T-cell (primary cell): Measurements from ENCODE around the gene ARPC3. TPM values are rescaled to one million over a fixed set of nuclear protein-coding genes. Genes with fewer than 3 reads are reported as not detected.
"Not testable (repeated sequence)": the region's sequence is repeated elsewhere in the genome, so short reads cannot be mapped to it uniquely, and the experiment has no call there.

Source experiments
- ATAC-seq, 4 experiments: fragments of 200-7000 bp in 3 of 4; fragments of 150-1000 bp in 1 of 4; cut with Tn5 transposase; replicated peaks in 1 of 4; 1 replicate in 3 of 4; 2 replicates in 1 of 4; pipeline ENCODE4 v1.10.0; 2021; ENCODE audit warnings: moderate library complexity in 3 of 4, mild to moderate bottlenecking in 2 of 4, moderate number of reproducible peaks in 1 of 4
- CTCF ChIA-PET, 2 donors: fragments of 300-600 bp; sonication (Branson Sonifier 250); formaldehyde crosslinking; loops; one replicate each; lab custom pipeline; 2022; ENCODE audit warnings: antibody characterized with exemption in 2 of 2; lab: Charles Lee
- POLR2A ChIA-PET, 2 donors: fragments of 300-600 bp; sonication (Branson Sonifier 250); formaldehyde crosslinking; loops; one replicate each; lab custom pipeline; 2022; ENCODE audit warnings: antibody characterized with exemption in 2 of 2; lab: Charles Lee
- DNase-seq, 35 experiments: peaks; one replicate each; pipeline versions ENCODE4 v3.0.0 to v3.0.0-alpha.2; 2013 to 2023
- H3K27ac ChIP-seq: one replicate; pipeline ENCODE4 v1.5.1; 2013; ENCODE audit warnings: low read length
- H3K27me3 ChIP-seq, 2 experiments: replicated peaks in 1 of 2; 1 replicate in 1 of 2; 2 replicates in 1 of 2; pipeline versions ENCODE4 v1.6.1 to v1.7.0; 2013; ENCODE audit warnings: low read length in 1 of 2, mixed read lengths in 1 of 2; ENCODE audit not compliant: control insufficient read depth in 2 of 2, insufficient read depth in 2 of 2; ENCODE audit errors: extremely low read depth in 1 of 2
- H3K36me3 ChIP-seq, 2 donors: 1 replicate in 1 of 2; 2 replicates in 1 of 2; pipeline versions ENCODE4 v1.6.1 to v1.7.0; 2013; ENCODE audit warnings: low read length in 1 of 2; ENCODE audit not compliant: control insufficient read depth in 2 of 2, insufficient read depth in 1 of 2; ENCODE audit errors: extremely low read depth in 1 of 2
- H3K4me1 ChIP-seq, 2 experiments: 1 replicate in 1 of 2; 2 replicates in 1 of 2; pipeline versions ENCODE4 v1.6.1 to v1.7.0; 2013; ENCODE audit warnings: low read length in 2 of 2, mixed read lengths in 1 of 2; ENCODE audit not compliant: insufficient read depth in 2 of 2, control insufficient read depth in 1 of 2; ENCODE audit errors: extremely low read depth in 1 of 2
- H3K4me3 ChIP-seq, 2 donors: 1 replicate in 1 of 2; 2 replicates in 1 of 2; pipeline versions ENCODE4 v1.5.1 to v1.7.0; 2013; ENCODE audit warnings: mild to moderate bottlenecking in 2 of 2, low read length in 1 of 2, moderate library complexity in 1 of 2; ENCODE audit not compliant: control insufficient read depth in 1 of 2; ENCODE audit errors: extremely low read depth in 1 of 2
- H3K9me3 ChIP-seq: 2 replicates; pipeline ENCODE4 v1.7.0; 2013
- H3K27ac Mint-ChIP-seq, 2 donors: one replicate each; pipeline ENCODE4 v1.8.0; 2020 to 2021; ENCODE audit warnings: mild to moderate bottlenecking in 2 of 2, mixed read lengths in 2 of 2
- H3K27me3 Mint-ChIP-seq, 2 donors: one replicate each; pipeline ENCODE4 v1.8.0; 2021 to 2022; ENCODE audit warnings: mixed read lengths in 2 of 2
- H3K36me3 Mint-ChIP-seq: one replicate; pipeline ENCODE4 v1.8.0; 2021; ENCODE audit warnings: mixed read lengths
- H3K4me1 Mint-ChIP-seq, 3 donors: one replicate each; pipeline ENCODE4 v1.8.0; 2020 to 2022; ENCODE audit warnings: mixed read lengths in 3 of 3, mild to moderate bottlenecking in 1 of 3
- H3K4me3 Mint-ChIP-seq, 3 donors: one replicate each; pipeline ENCODE4 v1.8.0; 2020 to 2022; ENCODE audit warnings: mild to moderate bottlenecking in 3 of 3, mixed read lengths in 3 of 3, moderate library complexity in 3 of 3
- H3K9me3 Mint-ChIP-seq, 3 donors: one replicate each; pipeline ENCODE4 v1.8.0; 2020 to 2022; ENCODE audit warnings: mixed read lengths in 3 of 3
- WGBS: methylation state at CpG from one replicate; pipeline ENCODE4 v1.1.5; 2013; ENCODE audit warnings: missing lambda C conversion rate; ENCODE audit not compliant: insufficient coverage; 5-methylcytosine and 5-hydroxymethylcytosine counted together
- total RNA-seq, 35 experiments: library from RNA in 6 of 35; stranded (reverse) in 6 of 35; fragments of 120-200 nt in 1 of 35; gene quantifications; one replicate each; pipeline versions ENCODE4 v1.2.1 to v1.2.4 and lab custom pipeline; 2013 to 2026

ARPC3 gene
- total RNA-seq, 5 donors from 2014 or later (not counting 1 experiment from before 2014, with no cell fraction given), result 177 to 204 (median 191) TPM

GRCh38 chr12:110424237-110424636, 25.9 kb downstream of the ARPC3 start:
- WGBS, result 61% methylated on average over 3 of the region's 3 CpGs
- Mint-ChIP-seq H3K4me1 (no peaks in the 10 kb centered on the region), H3K27ac (no peak overlapping the region), H3K9me3 (no peaks in the 10 kb centered on the region), H3K4me3 (no peak overlapping the region), H3K36me3 (no peaks in the 10 kb centered on the region), H3K27me3 (no peaks in the 10 kb centered on the region)
- DNase-seq (no peak), ATAC-seq (no peak)
- H3K27me3 ChIP-seq, result peaks cover 0 to 13% of the 10 kb centered on the region in 2 experiments
- no peaks in the 10 kb centered on the region for H3K9me3 ChIP-seq
- no peak overlapping the region for H3K4me3 ChIP-seq
- ChIA-PET POLR2A (no interaction called here), CTCF (interaction anchor here in 1 of 2 donors (0.9 to 2.3 kb wide), 2 partner anchors 26 to 324 kb away, joined by 3 to 5 read pairs; partner anchors contain the start of gene ARPC3)
- H3K27ac ChIP-seq, result no peak overlapping the region
- no peaks in the 10 kb centered on the region for H3K36me3 ChIP-seq
- H3K4me1 ChIP-seq, result no peaks in the 10 kb centered on the region

- DNase-seq (no peak), ATAC-seq (no peak)
- no peak overlapping the region for H3K4me3 Mint-ChIP-seq
- CTCF ChIA-PET, result interaction anchor here in 1 of 2 donors (1.1 to 1.3 kb wide), 3 partner anchors 10 to 46 kb away, joined by 3 to 5 read pairs (median 3); partner anchors contain the start of gene GPN3
- H3K9me3 ChIP-seq, result no peaks in the 10 kb centered on the region
- no peaks in the 10 kb centered on the region for H3K27me3 Mint-ChIP-seq
- no peak overlapping the region for H3K4me3 ChIP-seq
- POLR2A ChIA-PET, result no interaction called here
- H3K4me1 Mint-ChIP-seq, result no peaks in the 10 kb centered on the region
- WGBS, result 60% methylated on average over 1 of the region's 4 CpGs
- H3K27ac Mint-ChIP-seq, result no peak overlapping the region
- H3K36me3 ChIP-seq, result no peaks in the 10 kb centered on the region
- H3K27me3 ChIP-seq, result peaks cover 0 to 11% of the 10 kb centered on the region in 2 experiments
- H3K9me3 Mint-ChIP-seq, result no peaks in the 10 kb centered on the region
- H3K4me1 ChIP-seq, result no peaks in the 10 kb centered on the region
- no peak overlapping the region for H3K27ac ChIP-seq
- H3K36me3 Mint-ChIP-seq, result no peaks in the 10 kb centered on the region
These were observed 28.4 kb downstream of the ARPC3 start for GRCh38 chr12:110421701-110422100.

- H3K9me3 ChIP-seq, result no peaks in the 10 kb centered on the region
- CTCF ChIA-PET, result interaction anchor here in 1 of 2 donors (1.2 to 1.3 kb wide), 2 partner anchors 10 to 47 kb away, joined by 3 to 5 read pairs; partner anchors contain the start of gene GPN3
- DNase-seq (no peak), ATAC-seq (no peak)
- POLR2A ChIA-PET, result no interaction called here
- peaks cover 0 to 11% of the 10 kb centered on the region in 2 experiments for H3K27me3 ChIP-seq
- H3K9me3 Mint-ChIP-seq, result no peaks in the 10 kb centered on the region
- no peaks in the 10 kb centered on the region for H3K36me3 Mint-ChIP-seq
- no peak overlapping the region for H3K4me3 Mint-ChIP-seq
- no peak overlapping the region for H3K4me3 ChIP-seq
- H3K4me1 Mint-ChIP-seq, result no peaks in the 10 kb centered on the region
- H3K36me3 ChIP-seq, result no peaks in the 10 kb centered on the region
- no peak overlapping the region for H3K27ac ChIP-seq
- no peak overlapping the region for H3K27ac Mint-ChIP-seq
- no peaks in the 10 kb centered on the region for H3K4me1 ChIP-seq
- no CpG with 5 or more reads among the region's 3 CpGs for WGBS
- H3K27me3 Mint-ChIP-seq, result no peaks in the 10 kb centered on the region
These were observed 28.9 kb downstream of the ARPC3 start for GRCh38 chr12:110421159-110421661.

- not testable (repeated sequence) for H3K36me3 Mint-ChIP-seq, ATAC-seq, H3K4me1 Mint-ChIP-seq, H3K4me3 Mint-ChIP-seq, H3K27me3 Mint-ChIP-seq, H3K9me3 ChIP-seq, H3K27ac Mint-ChIP-seq, DNase-seq, H3K4me3 ChIP-seq, H3K27ac ChIP-seq, H3K36me3 ChIP-seq, H3K4me1 ChIP-seq, H3K9me3 Mint-ChIP-seq
- POLR2A ChIA-PET, result interaction anchor here in 1 of 2 donors (0.5 kb wide), 1 partner anchor 121 kb away, joined by 8 read pairs; no protein-coding TSS in a partner anchor
- no CpG with 5 or more reads among the region's 1 CpG for WGBS
- CTCF ChIA-PET, result interaction anchor here (0.6 to 1.2 kb wide), 3 partner anchors 11 to 184 kb away, joined by 3 to 5 read pairs (median 4); no protein-coding TSS in a partner anchor
- H3K27me3 ChIP-seq, result peaks cover 0 to 11% of the 10 kb centered on the region in 2 experiments
These were observed 29.5 kb downstream of the ARPC3 start for GRCh38 chr12:110420644-110421043.

- H3K27me3 ChIP-seq, result peaks cover 0 to 11% of the 10 kb centered on the region in 2 experiments
- DNase-seq, H3K4me1 ChIP-seq, H3K9me3 Mint-ChIP-seq, H3K4me3 Mint-ChIP-seq, H3K4me3 ChIP-seq, POLR2A ChIA-PET, H3K36me3 Mint-ChIP-seq, H3K27ac Mint-ChIP-seq, H3K4me1 Mint-ChIP-seq, ATAC-seq, H3K9me3 ChIP-seq, H3K36me3 ChIP-seq, H3K27me3 Mint-ChIP-seq, H3K27ac ChIP-seq: not testable (repeated sequence)
- CTCF ChIA-PET, result interaction anchor here (0.5 to 0.8 kb wide), 4 partner anchors 12 to 476 kb away, joined by 3 to 10 read pairs (median 4); no protein-coding TSS in a partner anchor
- no CpG with 5 or more reads among the region's 3 CpGs for WGBS
These were observed 33.0 kb downstream of the ARPC3 start for GRCh38 chr12:110417113-110417512.

GRCh38 chr12:110410086-110410485, 40.1 kb downstream of the ARPC3 start:
- POLR2A ChIA-PET, result not testable (repeated sequence)

More at GRCh38 chr12:110410086-110410485, 40.1 kb downstream of the ARPC3 start:
- H3K27me3 Mint-ChIP-seq, H3K36me3 ChIP-seq, H3K4me3 Mint-ChIP-seq, DNase-seq, H3K4me3 ChIP-seq, H3K9me3 Mint-ChIP-seq, ATAC-seq, CTCF ChIA-PET, H3K27ac Mint-ChIP-seq, H3K27me3 ChIP-seq, H3K36me3 Mint-ChIP-seq, H3K27ac ChIP-seq, H3K9me3 ChIP-seq, H3K4me1 Mint-ChIP-seq, H3K4me1 ChIP-seq: not testable (repeated sequence)
- 100% methylated on average over 3 of the region's 6 CpGs for WGBS
